Dendritic cell treated with granulocyte-macrophage colony-stimulating factor and Interleukin-4, amounts not matched to agents 40 ng/mL and 50 ng/mL, for 4 days (primary cell): Measurements from ENCODE around the gene CLTB.
"Not testable (repeated sequence)": the region's sequence is repeated elsewhere in the genome, so short reads cannot be mapped to it uniquely, and the experiment has no call there.

ENCODE experiments used
- H3K27ac Mint-ChIP-seq: one replicate; pipeline ENCODE4 v1.8.0; 2022; ENCODE audit warnings: mild to moderate bottlenecking, mixed read lengths
- H3K27me3 Mint-ChIP-seq: one replicate; pipeline ENCODE4 v1.8.0; 2022; ENCODE audit warnings: mild to moderate bottlenecking, mixed read lengths
- H3K36me3 Mint-ChIP-seq: one replicate; pipeline ENCODE4 v1.8.0; 2022; ENCODE audit warnings: low read depth, mixed read lengths
- H3K4me1 Mint-ChIP-seq: one replicate; pipeline ENCODE4 v1.8.0; 2022; ENCODE audit warnings: low read depth, mixed read lengths
- H3K4me3 Mint-ChIP-seq: one replicate; pipeline ENCODE4 v1.8.0; 2022; ENCODE audit warnings: mild to moderate bottlenecking, moderate library complexity, mixed read lengths
- H3K9me3 Mint-ChIP-seq: one replicate; pipeline ENCODE4 v1.8.0; 2022; ENCODE audit warnings: mixed read lengths
- intact Hi-C: fragments of 100-400 bp; cut with micrococcal nuclease; formaldehyde crosslinking; loops from one replicate; pipeline ENCODE4 v1.15.0; 2022

Gene CLTB

DNA sequence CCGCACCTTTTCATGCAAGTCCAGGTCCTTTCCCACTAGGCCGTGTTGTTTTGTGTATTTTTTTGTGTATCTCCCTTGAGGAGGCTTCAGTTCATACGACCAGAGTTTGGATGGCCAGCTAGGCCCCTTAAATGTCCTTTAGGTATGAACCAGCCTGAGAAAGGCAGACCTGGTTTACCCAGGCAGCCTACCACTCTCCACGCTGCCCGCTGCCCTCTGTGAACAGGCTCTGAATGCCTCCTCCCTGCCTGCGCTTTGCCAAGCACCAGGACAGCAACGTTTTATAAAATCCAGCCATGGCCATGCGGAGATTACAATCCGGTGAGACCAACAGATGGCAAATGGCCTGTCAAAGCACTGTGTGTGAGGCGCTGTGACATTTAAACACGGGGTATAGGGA lies 626 bp upstream of the CLTB start:
- Mint-ChIP-seq H3K4me1 (peaks cover 31% of the 10 kb centered on the region), H3K27ac (no peak overlapping the region), H3K9me3 (no peaks in the 10 kb centered on the region), H3K4me3 (no peak overlapping the region), H3K36me3 (peaks cover 11% of the 10 kb centered on the region), H3K27me3 (peaks cover 9% of the 10 kb centered on the region)
- intact Hi-C loops: loop anchor here (1.0 to 10.0 kb wide), 6 partner anchors 28 to 230 kb away; partner anchors contain the start of genes FAF2, RNF44 and TSPAN17

DNA sequence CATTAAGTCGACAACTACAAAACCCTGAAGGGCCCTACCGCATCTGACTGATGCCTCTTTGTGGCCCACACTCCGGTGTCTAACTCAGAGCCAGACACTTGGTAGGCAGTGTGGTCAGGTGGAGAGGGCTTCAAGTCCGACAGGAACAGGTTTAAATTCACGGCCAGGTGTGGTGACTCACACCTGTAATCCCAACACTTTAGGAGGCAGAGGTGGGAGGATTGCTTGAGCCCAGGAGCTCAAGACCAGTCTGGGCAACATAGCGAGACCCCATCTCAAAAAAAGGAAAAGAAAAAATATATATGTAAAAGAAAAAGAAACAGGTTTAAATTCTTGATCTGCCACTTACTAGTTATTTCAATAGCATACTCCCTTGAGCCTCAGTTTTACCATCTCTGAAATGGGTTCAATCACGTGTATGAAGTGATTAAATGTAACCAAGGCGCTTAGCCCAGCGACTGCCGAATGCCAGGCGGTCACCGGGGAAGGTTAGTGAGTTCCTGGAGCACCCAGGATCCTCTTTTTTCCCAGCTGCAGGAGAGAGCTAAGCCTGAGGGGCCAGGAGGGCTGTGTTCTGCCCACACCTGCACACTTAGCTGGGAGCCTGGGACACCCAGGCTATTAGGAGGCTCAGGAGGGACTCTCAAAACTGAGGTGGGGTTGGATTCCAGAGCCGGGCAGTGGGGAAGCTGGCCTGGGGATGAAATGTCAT lies 943 bp downstream of the CLTB start:
- peak overlapping the region; percentile 91 for H3K4me3 Mint-ChIP-seq
- H3K36me3 Mint-ChIP-seq: peaks cover 27% of the 10 kb centered on the region
- H3K27ac Mint-ChIP-seq: peak overlapping the region; percentile 88
- intact Hi-C loops: loop anchor here (10.0 kb wide), 3 partner anchors 69 to 159 kb away; partner anchors contain the start of gene RNF44
- peaks cover 5% of the 10 kb centered on the region for H3K27me3 Mint-ChIP-seq
- H3K4me1 Mint-ChIP-seq: peaks cover 47% of the 10 kb centered on the region
- H3K9me3 Mint-ChIP-seq: no peaks in the 10 kb centered on the region

DNA sequence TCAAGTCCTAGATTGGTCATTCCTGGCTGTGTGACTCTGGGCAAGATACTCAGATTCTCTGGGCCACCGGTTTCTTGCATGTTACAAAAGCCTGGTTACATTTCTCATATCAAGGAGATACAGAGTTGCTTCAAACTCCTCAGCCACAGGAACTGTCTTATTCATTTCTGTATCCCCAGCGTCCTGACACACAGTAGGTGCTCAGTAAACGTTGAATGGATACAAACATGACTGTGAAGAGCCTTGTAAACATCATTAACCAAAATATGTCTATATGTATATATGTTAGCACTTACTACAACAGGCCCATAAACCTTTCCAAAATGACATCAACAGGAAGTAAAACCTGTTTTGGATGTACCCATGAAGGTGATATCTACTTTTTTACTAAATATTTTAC lies 1.6 kb downstream of the CLTB start:
- intact Hi-C loops: loop anchor here (10.0 kb wide), 3 partner anchors 70 to 160 kb away; partner anchors contain the start of gene RNF44
- H3K4me1 Mint-ChIP-seq: peaks cover 47% of the 10 kb centered on the region
- H3K27me3 Mint-ChIP-seq: peaks cover 5% of the 10 kb centered on the region
- no peak overlapping the region for H3K27ac Mint-ChIP-seq
- H3K4me3 Mint-ChIP-seq: no peak overlapping the region
- H3K36me3 Mint-ChIP-seq: peaks cover 34% of the 10 kb centered on the region
- no peaks in the 10 kb centered on the region for H3K9me3 Mint-ChIP-seq

DNA sequence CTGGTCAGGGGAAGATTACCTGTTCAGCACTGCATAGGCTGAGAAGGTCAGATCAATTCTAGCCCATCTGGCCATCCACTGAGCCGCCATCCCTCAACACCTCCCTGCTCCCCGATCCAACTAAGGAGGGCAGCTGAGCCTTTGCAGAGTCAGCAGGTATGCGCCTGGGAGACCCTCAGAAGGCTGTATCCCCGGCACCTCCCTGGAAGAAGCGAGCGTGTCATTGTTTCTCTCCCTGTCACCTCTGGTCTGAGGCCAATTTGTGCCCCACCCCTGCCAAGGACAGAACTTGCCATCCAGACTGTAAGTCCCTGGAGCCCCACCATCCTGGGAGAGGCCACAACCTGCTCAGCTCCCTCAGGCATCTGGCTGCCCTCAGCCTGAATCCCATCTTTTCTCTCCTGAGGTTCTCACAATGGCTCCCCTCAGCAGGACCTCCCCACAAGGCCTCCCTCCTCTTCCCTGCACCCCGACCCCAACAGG lies 2.6 kb downstream of the CLTB start:
- no peak overlapping the region for H3K4me3 Mint-ChIP-seq
- intact Hi-C loops: loop anchor here (10.0 kb wide), 3 partner anchors 71 to 161 kb away; partner anchors contain the start of gene RNF44
- H3K4me1 Mint-ChIP-seq: peaks cover 47% of the 10 kb centered on the region
- H3K36me3 Mint-ChIP-seq: peaks cover 43% of the 10 kb centered on the region
- no peak overlapping the region for H3K27ac Mint-ChIP-seq
- H3K9me3 Mint-ChIP-seq: no peaks in the 10 kb centered on the region
- peaks cover 5% of the 10 kb centered on the region for H3K27me3 Mint-ChIP-seq

DNA sequence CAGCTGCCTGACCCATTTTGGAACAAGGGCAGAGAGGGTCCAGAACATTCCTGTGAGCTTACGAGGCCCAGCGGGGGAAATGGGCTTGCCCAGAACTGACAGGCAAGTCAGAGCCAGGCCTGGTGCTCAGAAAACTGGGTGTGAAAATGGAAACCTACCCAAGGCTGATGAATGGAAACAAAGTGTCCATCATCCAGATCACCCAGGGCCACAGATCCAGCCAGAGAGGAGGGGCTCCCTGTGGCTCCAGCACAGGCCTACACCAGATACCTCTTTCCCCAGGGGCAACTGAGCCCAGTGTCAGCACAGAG lies 3.1 kb downstream of the CLTB start:
- Mint-ChIP-seq H3K4me1 (peaks cover 47% of the 10 kb centered on the region), H3K36me3 (peaks cover 47% of the 10 kb centered on the region), H3K9me3 (no peaks in the 10 kb centered on the region), H3K4me3 (no peak overlapping the region), H3K27me3 (peaks cover 5% of the 10 kb centered on the region), H3K27ac (peak overlapping the region; percentile 7)
- intact Hi-C loops: loop anchor here (10.0 kb wide), 3 partner anchors 72 to 162 kb away; partner anchors contain the start of gene RNF44

DNA sequence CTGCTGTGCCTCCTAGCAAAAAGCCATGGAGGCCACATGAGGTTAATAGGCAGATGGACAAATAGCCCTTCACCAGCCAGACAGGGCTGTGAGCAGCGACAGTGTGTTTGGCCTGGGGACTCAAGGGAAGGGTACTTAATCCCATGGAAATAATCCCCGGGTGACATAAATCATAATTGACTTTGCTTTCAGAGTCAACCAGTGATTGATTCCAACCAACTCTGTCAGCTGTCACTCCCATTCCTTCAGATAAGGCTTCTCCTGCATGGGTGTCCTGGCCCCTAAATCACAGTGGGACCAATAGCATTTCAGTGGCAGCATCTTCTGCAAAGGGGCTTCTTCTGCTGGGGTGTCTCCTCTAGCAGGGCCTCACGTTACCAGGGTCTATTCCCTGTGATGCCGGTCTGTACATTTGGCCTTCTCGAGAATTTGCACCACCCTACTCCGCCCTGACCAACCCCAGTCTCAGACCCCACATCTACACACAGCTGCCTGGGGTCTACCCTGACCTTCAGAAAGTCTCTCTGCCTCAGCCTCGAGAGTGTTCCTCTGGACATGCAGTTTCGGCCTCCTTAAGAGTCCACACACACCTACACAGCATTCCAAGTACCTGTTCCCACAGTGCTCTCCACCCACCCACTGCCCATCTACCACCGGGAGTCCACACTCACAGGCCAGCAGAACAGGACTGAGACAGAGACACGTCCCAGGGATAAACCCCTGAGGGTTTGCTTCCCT lies 3.7 kb downstream of the CLTB start:
- Mint-ChIP-seq H3K9me3 (no peaks in the 10 kb centered on the region), H3K27ac (peak overlapping the region; percentile 38), H3K4me3 (no peak overlapping the region), H3K4me1 (peaks cover 47% of the 10 kb centered on the region), H3K36me3 (peaks cover 53% of the 10 kb centered on the region), H3K27me3 (peaks cover 5% of the 10 kb centered on the region)
- intact Hi-C loops: loop anchor here (10.0 kb wide), 3 partner anchors 72 to 162 kb away; partner anchors contain the start of gene RNF44

DNA sequence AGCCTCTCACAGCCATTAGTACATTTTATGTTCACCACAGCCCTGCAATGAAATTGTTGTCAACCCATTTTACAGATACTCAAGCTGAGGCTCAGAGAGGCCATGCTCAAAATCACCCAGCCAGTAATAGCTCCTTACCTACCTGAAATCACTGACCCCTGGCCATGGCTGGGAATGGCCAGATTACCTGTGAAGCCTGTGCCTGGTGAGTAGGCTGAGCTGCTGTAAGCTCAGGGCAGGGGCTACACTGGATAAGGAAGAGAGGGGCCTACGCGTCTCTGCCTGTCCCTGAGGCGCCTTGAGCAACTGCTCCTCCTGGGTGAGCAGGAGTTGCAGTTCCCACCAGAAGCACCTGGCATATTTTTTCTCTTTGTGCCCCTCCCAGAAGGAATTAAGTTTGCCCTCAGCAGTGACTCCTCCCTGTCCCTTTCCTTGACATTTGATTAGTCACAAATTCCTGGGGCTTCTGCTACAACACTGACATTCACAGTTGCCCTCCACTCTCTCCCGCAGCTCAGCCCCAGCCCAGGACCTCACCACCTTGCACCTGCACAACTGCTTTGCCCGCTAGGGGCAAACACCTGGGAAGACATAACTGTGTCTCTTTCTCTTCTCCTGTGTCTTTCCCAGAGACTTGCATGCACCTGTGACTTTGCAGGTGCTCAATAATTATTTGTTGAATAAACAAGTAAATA lies 5.7 kb downstream of the CLTB start:
- peaks cover 73% of the 10 kb centered on the region for H3K36me3 Mint-ChIP-seq
- intact Hi-C loops: loop anchor here (10.0 kb wide), 3 partner anchors 74 to 164 kb away; partner anchors contain the start of gene RNF44
- no peak overlapping the region for H3K27ac Mint-ChIP-seq
- no peaks in the 10 kb centered on the region for H3K27me3 Mint-ChIP-seq
- no peaks in the 10 kb centered on the region for H3K9me3 Mint-ChIP-seq
- H3K4me1 Mint-ChIP-seq: peaks cover 51% of the 10 kb centered on the region
- H3K4me3 Mint-ChIP-seq: no peak overlapping the region

DNA sequence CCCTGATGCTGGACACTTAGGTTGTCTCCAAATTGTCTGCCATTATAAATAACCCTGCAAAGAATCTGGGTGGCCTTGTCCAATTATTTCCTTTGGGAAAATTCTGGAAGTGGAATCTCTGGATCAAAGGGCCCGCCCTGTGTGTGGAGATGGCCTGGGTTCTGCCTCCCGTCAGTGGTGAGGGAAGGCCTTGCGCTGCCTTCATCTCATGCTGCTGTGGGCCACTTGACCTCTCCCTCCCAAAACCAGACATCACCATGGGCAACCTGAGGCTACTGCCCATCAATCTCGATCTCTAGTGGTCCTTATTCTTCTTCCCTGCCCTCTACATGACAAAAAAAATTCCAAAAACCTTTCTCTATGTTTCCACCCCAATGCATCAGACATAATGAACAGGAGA lies 6.6 kb downstream of the CLTB start:
- Mint-ChIP-seq H3K27me3 (no peaks in the 10 kb centered on the region), H3K4me1 (peaks cover 45% of the 10 kb centered on the region), H3K4me3 (no peak overlapping the region), H3K9me3 (no peaks in the 10 kb centered on the region), H3K27ac (no peak overlapping the region), H3K36me3 (peaks cover 82% of the 10 kb centered on the region)
- intact Hi-C loops: loop anchor here (10.0 kb wide), 3 partner anchors 75 to 165 kb away; partner anchors contain the start of gene RNF44

DNA sequence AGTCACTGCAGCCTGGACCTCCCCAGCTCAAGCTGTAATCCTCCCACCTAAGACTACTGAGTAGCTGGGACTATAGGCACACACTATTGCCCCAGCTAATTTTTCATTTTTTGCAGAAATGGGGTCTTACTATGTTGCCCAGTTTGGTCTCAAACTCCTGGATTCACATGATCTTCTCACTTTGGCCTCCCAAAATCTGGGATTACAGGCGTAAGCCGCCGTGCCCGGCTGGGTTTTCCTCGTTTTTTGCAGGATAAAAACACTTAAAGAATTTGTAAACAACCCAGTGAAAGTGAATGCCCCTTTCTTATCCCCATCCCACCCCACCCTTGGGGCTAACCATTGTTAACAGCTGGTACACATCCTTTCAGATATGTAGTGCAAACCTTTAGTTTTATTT lies 7.7 kb downstream of the CLTB start:
- intact Hi-C loops: no loop called here
- peaks cover 34% of the 10 kb centered on the region for H3K4me1 Mint-ChIP-seq
- H3K9me3 Mint-ChIP-seq: no peaks in the 10 kb centered on the region
- peaks cover 94% of the 10 kb centered on the region for H3K36me3 Mint-ChIP-seq
- no peak overlapping the region for H3K27ac Mint-ChIP-seq
- no peaks in the 10 kb centered on the region for H3K27me3 Mint-ChIP-seq
- no peak overlapping the region for H3K4me3 Mint-ChIP-seq

DNA sequence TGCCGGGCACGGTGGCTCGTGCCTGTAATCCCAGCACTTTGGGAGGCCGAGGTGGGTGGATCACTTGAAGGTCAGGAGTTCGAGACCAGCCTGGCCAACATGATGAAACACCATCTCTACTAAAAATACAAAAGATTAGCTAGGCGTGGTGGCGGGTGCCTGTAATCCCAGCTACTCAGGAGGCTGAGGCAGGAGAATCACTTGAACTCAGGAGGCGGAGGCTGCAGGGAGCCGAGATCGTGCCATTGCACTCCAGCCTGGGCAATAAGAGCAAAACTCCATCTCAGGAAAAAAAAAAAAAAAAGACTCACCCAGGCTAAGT lies 8.1 kb downstream of the CLTB start:
- H3K4me3 Mint-ChIP-seq, H3K27ac Mint-ChIP-seq, H3K27me3 Mint-ChIP-seq, H3K9me3 Mint-ChIP-seq, intact Hi-C loops: not testable (repeated sequence)
- peaks cover 97% of the 10 kb centered on the region for H3K36me3 Mint-ChIP-seq
- H3K4me1 Mint-ChIP-seq: peaks cover 30% of the 10 kb centered on the region

DNA sequence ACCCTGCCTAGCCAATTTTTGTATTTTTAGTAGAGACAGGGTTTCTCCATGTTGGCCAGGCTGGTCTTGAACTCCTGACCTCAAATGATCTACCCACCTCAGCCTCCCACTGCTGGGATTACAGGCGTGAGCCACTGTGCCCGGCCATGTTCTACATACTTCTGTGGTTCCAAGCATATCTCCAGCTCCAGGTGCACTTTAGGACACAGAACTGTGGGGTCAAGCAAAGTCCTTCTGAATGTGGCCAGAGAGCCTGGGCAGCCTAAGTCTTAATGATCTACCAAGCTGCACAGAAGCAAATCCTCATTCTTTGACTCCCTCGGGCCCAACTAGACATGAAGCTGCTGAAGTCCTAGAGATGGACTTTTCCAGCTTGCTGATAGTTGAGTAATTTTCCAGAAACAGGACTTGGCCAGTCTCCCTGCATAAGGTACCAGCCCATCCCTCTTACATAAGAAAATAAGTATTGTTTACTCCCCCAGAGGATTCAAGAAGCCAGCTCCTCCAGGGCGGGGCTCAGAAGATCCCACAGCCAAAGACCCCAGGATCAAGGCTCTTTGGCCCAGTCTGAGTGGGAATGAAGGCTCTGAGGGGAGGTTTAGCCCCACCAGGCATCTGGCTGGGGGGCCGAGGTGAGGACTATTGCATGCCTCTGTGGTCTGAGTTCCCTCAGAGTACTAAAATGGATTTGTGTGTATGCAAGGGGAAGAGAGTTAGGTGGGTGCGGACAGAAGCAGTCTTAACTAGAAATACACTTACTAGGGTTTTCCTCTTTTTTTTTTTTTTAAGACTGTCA lies 8.7 kb downstream of the CLTB start:
- Mint-ChIP-seq H3K36me3 (peaks cover 92% of the 10 kb centered on the region), H3K9me3 (no peaks in the 10 kb centered on the region), H3K27ac (no peak overlapping the region), H3K4me1 (peaks cover 25% of the 10 kb centered on the region), H3K27me3 (no peaks in the 10 kb centered on the region), H3K4me3 (no peak overlapping the region)
- intact Hi-C loops: no loop called here

DNA sequence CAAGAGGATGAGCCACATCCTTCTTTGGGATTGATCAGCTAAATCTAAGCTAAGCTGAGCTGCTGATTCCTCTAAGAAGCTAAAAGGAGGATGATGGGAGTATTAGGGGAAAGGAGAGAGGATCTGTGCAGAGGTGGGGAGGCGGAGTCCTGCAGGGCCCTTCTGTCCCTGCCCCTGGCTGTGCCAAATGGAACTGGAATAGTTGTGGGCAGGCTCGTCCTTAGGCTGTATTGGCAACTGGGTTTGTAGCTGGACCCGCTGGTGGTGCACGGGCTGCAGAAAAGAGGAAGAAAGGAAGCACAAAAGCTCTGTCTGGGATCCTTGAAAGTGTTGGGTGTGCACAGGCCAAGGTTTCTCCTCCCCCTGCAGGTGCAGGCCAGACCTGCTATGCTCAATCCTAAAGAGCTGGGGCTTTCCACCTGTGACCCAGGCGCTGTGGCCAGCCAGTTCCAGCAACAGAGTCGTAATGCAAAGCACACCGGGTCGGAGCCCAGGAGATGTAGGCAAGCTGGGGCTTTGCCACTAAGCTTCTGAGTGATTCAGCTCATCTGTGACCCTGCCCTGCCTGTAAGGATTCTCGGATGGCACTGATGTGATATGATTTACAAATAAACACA lies 9.8 kb downstream of the CLTB start:
- no peak overlapping the region for H3K4me3 Mint-ChIP-seq
- no peaks in the 10 kb centered on the region for H3K27me3 Mint-ChIP-seq
- no peak overlapping the region for H3K27ac Mint-ChIP-seq
- H3K9me3 Mint-ChIP-seq: no peaks in the 10 kb centered on the region
- intact Hi-C loops: no loop called here
- peaks cover 87% of the 10 kb centered on the region for H3K36me3 Mint-ChIP-seq
- H3K4me1 Mint-ChIP-seq: peaks cover 20% of the 10 kb centered on the region
